Measurements from ENCODE around the gene PCID2.

Gene PCID2

DNA sequence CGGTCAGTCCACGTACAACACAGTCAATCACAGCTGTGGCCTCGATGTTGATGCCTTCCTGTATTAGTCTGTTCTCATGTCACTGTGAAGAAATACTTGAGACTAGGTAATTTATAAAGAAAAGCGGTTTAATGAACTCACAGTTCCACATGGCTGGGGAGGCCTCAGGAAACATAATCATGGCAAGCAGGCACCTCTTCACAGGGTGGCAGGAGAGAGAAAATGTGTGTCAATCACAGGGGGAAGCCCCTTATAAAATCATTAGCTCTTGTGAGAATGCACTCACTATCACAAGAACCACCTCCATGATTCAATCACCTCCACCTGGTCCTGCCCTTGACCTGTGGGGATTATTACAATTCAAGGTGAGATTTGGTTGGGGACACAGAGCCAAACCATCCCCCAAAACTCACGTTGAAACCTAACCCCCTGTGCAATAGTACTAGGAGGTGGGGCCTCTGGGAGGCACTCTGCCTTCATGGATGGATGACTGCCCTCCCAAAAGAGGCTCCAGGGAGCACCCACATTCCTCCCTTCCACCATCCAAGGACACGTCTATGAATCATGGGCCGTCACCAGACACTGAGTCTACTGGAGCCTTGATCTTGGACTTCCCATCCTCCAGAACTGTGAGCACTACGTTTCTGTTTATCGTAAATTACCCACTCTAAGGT lies 52.4 kb downstream of the PCID2 start:
- no peak for DNase-seq
- Histone ChIP-seq H3K9ac (ENCODE audit: low read length) (no peak overlapping the region), H3K4me1 (ENCODE audit: control insufficient read depth in 1 of 2, insufficient read depth in 2 of 2, low read length in 2 of 2) (peaks cover 8 to 10% of the 10 kb centered on the region in 2 experiments), H2AK5ac (ENCODE audit: low read length) (no peak overlapping the region), H3K18ac (ENCODE audit: low read length) (no peak overlapping the region), H4K91ac (ENCODE audit: low read depth, low read length) (no peak overlapping the region), H2BK120ac (ENCODE audit: insufficient read depth, low read length, poor library complexity) (no peak overlapping the region), H3K36me3 (ENCODE audit: control insufficient read depth in 1 of 2, insufficient read depth in 2 of 2, low read length in 2 of 2) (no peaks in the 10 kb centered on the region), H3K79me2 (ENCODE audit: control insufficient read depth, insufficient read depth, low read length, poor library complexity) (peaks cover 4% of the 10 kb centered on the region), H3K4me2 (ENCODE audit: low read length) (no peak overlapping the region), H4K12ac (ENCODE audit: low read depth, low read length) (no peak overlapping the region), H3K9me3 (ENCODE audit: insufficient read depth, low read depth, low read length) (peaks cover 5% of the 10 kb centered on the region), H2BK5ac (ENCODE audit: low read depth, low read length, poor library complexity) (no peak overlapping the region), H3K23ac (ENCODE audit: low read length) (no peak overlapping the region), H2AFZ (ENCODE audit: insufficient read depth, low read length, poor library complexity) (no peak overlapping the region), H3K4me3 (ENCODE audit: low read depth, low read length) (no peak overlapping the region), H4K8ac (ENCODE audit: low read depth, low read length) (no peak overlapping the region), H3K14ac (ENCODE audit: low read length) (no peak overlapping the region), H2BK12ac (ENCODE audit: low read length) (no peak overlapping the region), H3K79me1 (ENCODE audit: low read length) (peaks cover 5% of the 10 kb centered on the region), H3K27me3 (ENCODE audit: insufficient read depth, low read length) (peaks cover 11% of the 10 kb centered on the region), H3K27ac (ENCODE audit: low read depth, low read length) (no peak overlapping the region), H3K4ac (ENCODE audit: low read depth, low read length) (no peak overlapping the region)
- WGBS (ENCODE audit: extremely low coverage, insufficient coverage, insufficient read length) = no CpG with 5 or more reads among the region's 9 CpGs

DNA sequence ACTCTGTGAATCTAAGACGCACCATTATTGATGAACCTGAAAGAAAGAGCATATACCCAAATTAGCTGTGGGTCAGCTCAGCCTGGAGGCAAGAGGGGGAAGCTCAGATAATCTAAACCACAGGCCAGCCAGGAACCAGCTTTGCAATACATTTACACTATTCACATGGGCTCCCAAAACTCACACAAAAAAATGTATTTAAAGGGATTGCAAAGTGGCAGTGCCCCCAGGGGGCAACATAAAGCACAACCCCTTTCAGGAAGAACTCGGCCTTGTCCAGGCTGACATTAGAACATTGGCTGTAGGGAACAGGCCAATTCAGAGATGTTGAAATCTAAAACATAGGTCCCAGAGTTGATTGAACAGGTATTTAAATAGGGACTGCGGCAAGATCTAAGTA lies 53.3 kb downstream of the PCID2 start:
- Histone ChIP-seq H3K4me1 (ENCODE audit: control insufficient read depth in 1 of 2, insufficient read depth in 2 of 2, low read length in 2 of 2) (peaks cover 8 to 10% of the 10 kb centered on the region in 2 experiments), H3K18ac (ENCODE audit: low read length) (no peak overlapping the region), H2BK120ac (ENCODE audit: insufficient read depth, low read length, poor library complexity) (no peak overlapping the region)

DNA sequence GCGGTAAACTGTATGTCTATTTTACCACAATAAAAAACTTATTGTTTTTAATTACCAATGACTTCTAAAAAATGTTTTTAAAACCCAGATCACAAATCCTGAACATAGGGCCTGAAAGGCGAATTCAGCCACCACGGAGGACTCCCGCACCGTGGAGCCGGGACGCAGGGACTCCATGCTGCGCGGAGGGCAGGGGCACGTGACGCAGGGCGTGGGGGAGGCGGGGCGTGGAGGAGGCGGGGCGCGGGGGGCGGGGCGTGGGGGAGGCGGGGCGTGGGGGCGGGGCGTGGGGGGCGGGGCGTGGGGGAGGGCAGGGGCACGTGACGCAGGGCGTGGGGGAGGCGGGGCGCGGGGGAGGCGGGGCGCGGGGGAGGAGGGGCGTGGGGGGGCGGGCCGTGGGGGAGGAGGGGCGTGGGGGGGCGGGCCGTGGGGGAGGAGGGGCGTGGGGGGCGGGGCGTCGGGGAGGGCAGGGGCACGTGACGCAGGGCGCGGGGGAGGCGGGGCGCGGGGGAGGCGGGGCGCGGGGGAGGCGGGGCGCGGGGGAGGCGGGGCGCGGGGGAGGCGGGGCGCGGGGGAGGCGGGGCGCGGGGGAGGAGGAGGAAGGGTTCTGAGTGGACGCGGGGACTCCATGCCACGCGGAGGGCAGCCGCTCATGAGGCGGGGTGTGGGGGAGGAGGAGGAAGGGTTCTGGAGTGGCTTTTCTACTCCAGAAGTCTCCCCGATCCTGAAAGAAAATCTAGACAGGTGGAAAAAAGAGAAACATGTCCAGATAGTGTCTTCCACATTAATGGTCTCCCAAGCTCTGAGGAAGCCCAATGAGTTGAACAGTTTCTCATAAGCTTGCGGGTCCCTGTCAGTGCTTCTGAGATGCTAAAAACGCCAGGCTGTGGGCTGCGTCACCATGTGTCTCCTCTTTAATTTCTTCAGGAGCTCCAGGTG lies 54.4 kb downstream of the PCID2 start:
- no peak overlapping the region for H3K23ac ChIP-seq (ENCODE audit: low read length)
- H4K12ac ChIP-seq (ENCODE audit: low read depth, low read length) = no peak overlapping the region
- H3K4me3 ChIP-seq (ENCODE audit: low read depth, low read length) = no peak overlapping the region
- peaks cover 13% of the 10 kb centered on the region for H3K27me3 ChIP-seq (ENCODE audit: insufficient read depth, low read length)
- peaks cover 5% of the 10 kb centered on the region for H3K9me3 ChIP-seq (ENCODE audit: insufficient read depth, low read depth, low read length)
- no peak overlapping the region for H2BK5ac ChIP-seq (ENCODE audit: low read depth, low read length, poor library complexity)
- no peaks in the 10 kb centered on the region for H3K36me3 ChIP-seq (ENCODE audit: control insufficient read depth in 1 of 2, insufficient read depth in 2 of 2, low read length in 2 of 2)
- DNase-seq = peak; percentile 28 to 74
- H2BK120ac ChIP-seq (ENCODE audit: insufficient read depth, low read length, poor library complexity) = no peak overlapping the region
- WGBS (ENCODE audit: extremely low coverage, insufficient coverage, insufficient read length) = no CpG with 5 or more reads among the region's 76 CpGs
- H2AFZ ChIP-seq (ENCODE audit: insufficient read depth, low read length, poor library complexity) = no peak overlapping the region
- H4K8ac ChIP-seq (ENCODE audit: low read depth, low read length) = no peak overlapping the region
- H3K27ac ChIP-seq (ENCODE audit: low read depth, low read length) = no peak overlapping the region
- H2AK5ac ChIP-seq (ENCODE audit: low read length) = no peak overlapping the region
- no peak overlapping the region for H2BK12ac ChIP-seq (ENCODE audit: low read length)
- no peak overlapping the region for H3K14ac ChIP-seq (ENCODE audit: low read length)
- H3K4me2 ChIP-seq (ENCODE audit: low read length) = peak overlapping the region; percentile 83
- H3K79me2 ChIP-seq (ENCODE audit: control insufficient read depth, insufficient read depth, low read length, poor library complexity) = peaks cover 4% of the 10 kb centered on the region
- H3K9ac ChIP-seq (ENCODE audit: low read length) = no peak overlapping the region
- peaks cover 5% of the 10 kb centered on the region for H3K79me1 ChIP-seq (ENCODE audit: low read length)
- no peak overlapping the region for H3K4ac ChIP-seq (ENCODE audit: low read depth, low read length)
- H3K18ac ChIP-seq (ENCODE audit: low read length) = no peak overlapping the region
- H4K91ac ChIP-seq (ENCODE audit: low read depth, low read length) = no peak overlapping the region
- peaks cover 8 to 10% of the 10 kb centered on the region in 2 experiments for H3K4me1 ChIP-seq (ENCODE audit: control insufficient read depth in 1 of 2, insufficient read depth in 2 of 2, low read length in 2 of 2)

More for the DNA sequence above, 53.3 kb downstream of the PCID2 start:
- Histone ChIP-seq H3K9ac (ENCODE audit: low read length) (no peak overlapping the region), H3K4me3 (ENCODE audit: low read depth, low read length) (no peak overlapping the region), H3K23ac (ENCODE audit: low read length) (no peak overlapping the region), H3K36me3 (ENCODE audit: control insufficient read depth in 1 of 2, insufficient read depth in 2 of 2, low read length in 2 of 2) (no peaks in the 10 kb centered on the region), H3K4ac (ENCODE audit: low read depth, low read length) (no peak overlapping the region), H3K27ac (ENCODE audit: low read depth, low read length) (no peak overlapping the region), H2AK5ac (ENCODE audit: low read length) (no peak overlapping the region), H2BK12ac (ENCODE audit: low read length) (no peak overlapping the region), H3K4me2 (ENCODE audit: low read length) (no peak overlapping the region), H2BK5ac (ENCODE audit: low read depth, low read length, poor library complexity) (no peak overlapping the region), H3K14ac (ENCODE audit: low read length) (no peak overlapping the region), H4K91ac (ENCODE audit: low read depth, low read length) (no peak overlapping the region), H3K9me3 (ENCODE audit: insufficient read depth, low read depth, low read length) (peaks cover 5% of the 10 kb centered on the region), H3K79me1 (ENCODE audit: low read length) (peaks cover 5% of the 10 kb centered on the region), H4K8ac (ENCODE audit: low read depth, low read length) (no peak overlapping the region), H2AFZ (ENCODE audit: insufficient read depth, low read length, poor library complexity) (no peak overlapping the region), H3K27me3 (ENCODE audit: insufficient read depth, low read length) (peaks cover 13% of the 10 kb centered on the region), H4K12ac (ENCODE audit: low read depth, low read length) (no peak overlapping the region), H3K79me2 (ENCODE audit: control insufficient read depth, insufficient read depth, low read length, poor library complexity) (peaks cover 4% of the 10 kb centered on the region)
- no CpG with 5 or more reads among the region's 3 CpGs for WGBS (ENCODE audit: extremely low coverage, insufficient coverage, insufficient read length)
- no peak for DNase-seq

DNA sequence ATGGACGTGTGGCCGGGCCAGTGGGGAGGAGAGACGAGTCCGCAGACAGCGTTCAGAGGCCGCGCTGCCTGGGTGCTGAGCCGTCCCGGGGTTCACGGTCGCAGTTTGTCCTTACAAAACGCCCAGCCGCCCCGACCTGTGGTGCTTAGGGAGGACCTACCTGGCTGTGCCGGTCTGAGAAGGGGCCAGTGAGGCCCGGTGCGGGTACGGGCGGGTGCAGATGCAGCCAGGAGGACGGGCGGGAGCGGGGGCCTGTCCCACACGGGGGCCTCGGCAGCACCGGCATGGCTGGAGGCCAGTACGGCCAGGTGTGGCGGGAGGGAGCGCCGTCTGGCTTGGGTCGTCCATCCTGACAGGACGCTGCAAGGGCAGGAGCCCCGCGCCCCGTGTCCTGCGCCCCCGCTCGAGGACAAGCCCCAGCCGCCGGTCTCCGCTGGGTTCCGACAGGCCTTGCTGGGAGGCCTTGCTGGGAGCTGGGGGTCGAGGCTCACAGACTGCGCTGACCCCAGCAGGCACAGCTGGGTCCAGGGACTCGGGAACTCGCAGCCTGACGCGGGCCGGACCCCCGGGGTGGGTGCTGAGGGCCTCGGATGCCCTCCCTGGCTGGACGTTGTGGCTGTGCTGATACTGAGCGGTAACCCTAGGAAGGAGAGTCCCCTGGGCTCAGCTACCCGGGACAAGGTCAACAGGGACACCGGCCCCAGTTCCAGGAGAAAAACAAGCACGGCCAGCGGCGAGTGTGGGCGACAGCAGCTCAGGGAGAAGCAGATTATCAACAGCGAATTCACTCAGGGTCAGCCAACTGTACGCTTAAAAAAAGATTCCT lies 55.3 kb downstream of the PCID2 start:
- Histone ChIP-seq H3K14ac (ENCODE audit: low read length) (peak overlapping the region; percentile 16), H3K4me3 (ENCODE audit: low read depth, low read length) (peak overlapping the region; percentile 51), H4K8ac (ENCODE audit: low read depth, low read length) (peak overlapping the region; percentile 77), H3K27me3 (ENCODE audit: insufficient read depth, low read length) (peaks cover 13% of the 10 kb centered on the region), H3K79me2 (ENCODE audit: control insufficient read depth, insufficient read depth, low read length, poor library complexity) (peaks cover 4% of the 10 kb centered on the region), H3K23ac (ENCODE audit: low read length) (no peak overlapping the region), H2BK5ac (ENCODE audit: low read depth, low read length, poor library complexity) (no peak overlapping the region), H2BK120ac (ENCODE audit: insufficient read depth, low read length, poor library complexity) (no peak overlapping the region), H3K4ac (ENCODE audit: low read depth, low read length) (no peak overlapping the region), H3K79me1 (ENCODE audit: low read length) (peaks cover 5% of the 10 kb centered on the region), H3K9ac (ENCODE audit: low read length) (peak overlapping the region; percentile 17), H4K12ac (ENCODE audit: low read depth, low read length) (peak overlapping the region; percentile 10), H3K4me1 (ENCODE audit: control insufficient read depth in 1 of 2, insufficient read depth in 2 of 2, low read length in 2 of 2) (peaks cover 8 to 10% of the 10 kb centered on the region in 2 experiments), H2BK12ac (ENCODE audit: low read length) (no peak overlapping the region), H4K91ac (ENCODE audit: low read depth, low read length) (no peak overlapping the region), H3K27ac (ENCODE audit: low read depth, low read length) (no peak overlapping the region), H3K4me2 (ENCODE audit: low read length) (peak overlapping the region; percentile 83), H2AFZ (ENCODE audit: insufficient read depth, low read length, poor library complexity) (peak overlapping the region; percentile 78), H3K9me3 (ENCODE audit: insufficient read depth, low read depth, low read length) (peaks cover 6% of the 10 kb centered on the region), H3K36me3 (ENCODE audit: control insufficient read depth in 1 of 2, insufficient read depth in 2 of 2, low read length in 2 of 2) (no peaks in the 10 kb centered on the region), H2AK5ac (ENCODE audit: low read length) (no peak overlapping the region), H3K18ac (ENCODE audit: low read length) (peak overlapping the region; percentile 2)
- WGBS (ENCODE audit: extremely low coverage, insufficient coverage, insufficient read length) = no CpG with 5 or more reads among the region's 60 CpGs
- DNase-seq = no peak

Measured in trophoblast cell (in vitro differentiated cells and primary cell).